K562 (cell line): ENCODE data around the gene CDC123. TPM values are rescaled to one million over a fixed set of nuclear protein-coding genes. Genes with fewer than 3 reads are reported as not detected.
A peak's percentile ranks its signal among the peaks of the same experiment; 100 is the strongest.

Source experiments
- ATAC-seq: fragments of 200-7000 bp; cut with Tn5 transposase; 3 replicates; pipeline ENCODE4 v1.9.1; 2020; ENCODE audit warnings: moderate library complexity
- BruUV-seq: library from RNA; stranded (reverse); fragments of 400-500 nt; replicated peaks from 2 replicates; lab custom pipeline; 2021; lab: Mats Ljungman, UMichigan
- CTCF ChIA-PET: fragments of 300-600 bp; formaldehyde crosslinking; extraction: SDS; loops from one replicate; lab custom pipeline; 2021; ENCODE audit warnings: low intra/inter-chr PET ratio; lab: Yijun Ruan, JAX
- POLR2A ChIA-PET: fragments of 300-600, 350-650 bp; sonication (Branson Sonifier 250); formaldehyde crosslinking; extraction: SDS; loops from one replicate; lab custom pipeline; 2021; ENCODE audit warnings: antibody characterized with exemption, inconsistent platforms; lab: Yijun Ruan, JAX
- DNase-seq, 4 experiments: peaks; one replicate each; pipeline versions ENCODE4 v3.0.0 to v3.0.0-alpha.2; 2011 to 2018; ENCODE audit warnings: low spot score in 3 of 4, mixed read lengths in 3 of 4; ENCODE audit errors: extremely low read depth in 1 of 4
- FAIRE-seq: peaks from 2 replicates; lab custom pipeline; 2011; peaks lifted over from hg19 to GRCh38; lab: Jason Lieb, UNC
- H2AFZ ChIP-seq: 2 replicates; pipeline ENCODE4 v1.6.0; 2011; ENCODE audit warnings: low read depth, low read length, control low read depth, inconsistent platforms
- H3K27ac ChIP-seq: fragments of 200-600 bp; 3 replicates; pipeline ENCODE4 v1.8.0; 2011; ENCODE audit warnings: low read depth, mild to moderate bottlenecking, control low read depth, inconsistent platforms, low read length, moderate library complexity, mixed read lengths; ENCODE audit errors: extremely low read depth
- H3K27me3 ChIP-seq, 2 experiments: fragments of 300-600 bp in 1 of 2; 2 replicates in 1 of 2; 3 replicates in 1 of 2; pipeline versions ENCODE4 v1.6.0 to v1.8.0; 2011; ENCODE audit warnings: inconsistent platforms in 2 of 2, low read length in 2 of 2, mild to moderate bottlenecking in 1 of 2, mixed read lengths in 1 of 2, moderate library complexity in 1 of 2; ENCODE audit not compliant: control insufficient read depth in 2 of 2, insufficient read depth in 2 of 2
- H3K36me3 ChIP-seq: fragments of 300-600 bp; 3 replicates; pipeline ENCODE4 v1.8.0; 2011; ENCODE audit warnings: mild to moderate bottlenecking, low read length, inconsistent platforms; ENCODE audit not compliant: control insufficient read depth, insufficient read depth
- H3K4me1 ChIP-seq, 2 experiments: fragments of 200-600 bp in 1 of 2; replicated peaks in 1 of 2; 2 replicates in 1 of 2; 3 replicates in 1 of 2; pipeline versions ENCODE4 v1.5.1 to v1.8.0; 2011; ENCODE audit warnings: inconsistent platforms in 2 of 2, low read length in 2 of 2, mild to moderate bottlenecking in 1 of 2, mixed read lengths in 1 of 2, moderate library complexity in 1 of 2; ENCODE audit not compliant: control insufficient read depth in 2 of 2, insufficient read depth in 2 of 2
- H3K4me2 ChIP-seq: 2 replicates; pipeline ENCODE4 v1.6.1; 2011; ENCODE audit warnings: low read length, control low read depth, inconsistent platforms, mixed read lengths; ENCODE audit not compliant: insufficient read depth
- H3K4me3 ChIP-seq: fragments of 200-600 bp; sonication (generic), shearing (Covaris generic); 2 replicates; pipeline ENCODE4 v1.5.1; 2016; ENCODE audit warnings: control low read depth, inconsistent platforms
- H3K79me2 ChIP-seq: fragments of 200-600 bp; 3 replicates; pipeline ENCODE4 v1.8.0; 2011; ENCODE audit warnings: low read length, inconsistent platforms; ENCODE audit not compliant: control insufficient read depth, insufficient read depth
- H3K9ac ChIP-seq, 2 experiments: 2 replicates each; pipeline versions ENCODE4 v1.6.0 to v1.6.1; 2011; ENCODE audit warnings: low read depth in 2 of 2, low read length in 2 of 2, control low read depth in 1 of 2, inconsistent platforms in 1 of 2, mild to moderate bottlenecking in 1 of 2, mixed read lengths in 1 of 2; ENCODE audit not compliant: insufficient read depth in 1 of 2
- H3K9me1 ChIP-seq: one replicate; pipeline ENCODE4 v1.6.0; 2011; ENCODE audit warnings: inconsistent platforms, mild to moderate bottlenecking, low read length, moderate library complexity; ENCODE audit not compliant: control insufficient read depth, insufficient read depth
- H3K9me3 ChIP-seq: replicated peaks from 2 replicates; pipeline ENCODE4 v1.5.1; 2011; ENCODE audit warnings: low read depth, low read length, inconsistent platforms; ENCODE audit not compliant: control insufficient read depth, insufficient read depth
- H4K20me1 ChIP-seq: replicated peaks from 2 replicates; pipeline ENCODE4 v1.6.1; 2011; ENCODE audit warnings: low read length, inconsistent platforms, mixed read lengths; ENCODE audit not compliant: control insufficient read depth, insufficient read depth
- ATF7 ChIP-seq: fragments of 450-650 bp; IDR thresholded peaks from 2 replicates; pipeline ENCODE4 v1.7.1; 2014; ENCODE audit warnings: mild to moderate bottlenecking, moderate library complexity
- HEY1 ChIP-seq: fragments of 250-450 bp; sonication (Bioruptor Pico); IDR thresholded peaks from 2 replicates; pipeline ENCODE4 v1.5.0; 2020; ENCODE audit warnings: mild to moderate bottlenecking, moderate library complexity, borderline replicate concordance
- MCM5 ChIP-seq: fragments of 450-650 bp; IDR thresholded peaks from 2 replicates; pipeline ENCODE4 v1.6.1; 2016; ENCODE audit warnings: low read depth
- NCOR1 ChIP-seq: fragments of 450-650 bp; IDR thresholded peaks from 2 replicates; pipeline ENCODE4 v1.6.1; 2016; ENCODE audit warnings: mild to moderate bottlenecking, moderate library complexity
- PHTF2 ChIP-seq: fragments of 250-450 bp; sonication (Bioruptor Pico); IDR thresholded peaks from 2 replicates; pipeline ENCODE4 v1.5.0; 2021; ENCODE audit warnings: mild to moderate bottlenecking
- PYGO2 ChIP-seq: fragments of 450-650 bp; IDR thresholded peaks from 2 replicates; pipeline ENCODE4 v1.6.1; 2016; ENCODE audit warnings: mild to moderate bottlenecking, missing genetic modification characterization, moderate library complexity, missing compliant biosample characterization
- RAD21 ChIP-seq, 2 experiments: fragments of 250-450 bp in 1 of 2; fragments of 450-650 bp in 1 of 2; sonication (Bioruptor Pico) in 1 of 2; formaldehyde crosslinking in 1 of 2; IDR thresholded peaks in 1 of 2; conservative IDR thresholded peaks in 1 of 2; 2 replicates each; pipeline versions ENCODE4 v1.4.0 to v1.8.0; 2020 to 2022; ENCODE audit warnings: mild to moderate bottlenecking in 2 of 2, moderate library complexity in 1 of 2
- RBFOX2 ChIP-seq: fragments of 200-400 bp; formaldehyde crosslinking; IDR thresholded peaks from 2 replicates; pipeline ENCODE4 v1.6.1; 2017; ENCODE audit warnings: low read depth, mild to moderate bottlenecking, low read length, moderate library complexity
- XRCC3 ChIP-seq: fragments of 450-650 bp; IDR thresholded peaks from 2 replicates; pipeline ENCODE4 v1.6.1; 2017; ENCODE audit warnings: mild to moderate bottlenecking, moderate library complexity
- WGBS: fragments of 100-300 bp; shearing (Covaris generic); methylation state at CpG from one replicate; pipeline ENCODE4 v1.1.6; 2016; ENCODE audit warnings: low coverage, mixed read lengths; ENCODE audit not compliant: insufficient coverage; ENCODE audit errors: missing lambda C conversion rate; 5-methylcytosine and 5-hydroxymethylcytosine counted together
- in situ Hi-C: fragments of 300-500 bp; cut with MboI; formaldehyde crosslinking; loops from 4 replicates; pipeline ENCODE4 v1.15.0; 2018; ENCODE audit warnings: inconsistent platforms, mixed read lengths
- intact Hi-C: fragments of 100-400 bp; cut with micrococcal nuclease; formaldehyde crosslinking; loops from 2 replicates; pipeline ENCODE4 v1.14.2; 2022
- polyA plus RNA-seq, 8 experiments: library from polyadenylated mRNA; depleted of rRNA in 4 of 8; stranded (reverse) in 5 of 8; unstranded in 3 of 8; fragments of >200 nt; fragmentation: Nextera tagmentation in 2 of 8; fragmentation: Illumina TruSeq in 1 of 8; extraction: Ambion mirVana in 2 of 8; extraction: Trizol in 1 of 8; gene quantifications; 2 replicates each; pipeline versions ENCODE4 v1.2.1 to v1.2.3, GENCODE V29; 2011 to 2014; ENCODE audit warnings: inconsistent platforms in 1 of 8, missing spikeins in 1 of 8
- total RNA-seq, 7 experiments: library from RNA; depleted of rRNA in 6 of 7; stranded (reverse); fragments of >200 nt in 6 of 7; fragmentation: Illumina TruSeq in 2 of 7; extraction: Trizol in 2 of 7; gene quantifications; 2 replicates each; pipeline versions ENCODE4 v1.2.1 to v1.2.3, GENCODE V29; 2011 to 2021; ENCODE audit warnings: low replicate concordance in 1 of 7
- TF ChIP-seq, protein P1 (sequence below), 2 experiments: fragments of 450-650 bp; conservative IDR thresholded peaks; 2 replicates each; pipeline ENCODE4 v1.6.1; 2017; ENCODE audit warnings: mild to moderate bottlenecking in 2 of 2, moderate library complexity in 2 of 2

Gene CDC123
- total and polyA plus RNA-seq, 9 of the 15 experiments (the other 6 are each of a cell fraction or from before 2014, with no cell fraction given): 137 to 288 (median 175) TPM

DNA sequence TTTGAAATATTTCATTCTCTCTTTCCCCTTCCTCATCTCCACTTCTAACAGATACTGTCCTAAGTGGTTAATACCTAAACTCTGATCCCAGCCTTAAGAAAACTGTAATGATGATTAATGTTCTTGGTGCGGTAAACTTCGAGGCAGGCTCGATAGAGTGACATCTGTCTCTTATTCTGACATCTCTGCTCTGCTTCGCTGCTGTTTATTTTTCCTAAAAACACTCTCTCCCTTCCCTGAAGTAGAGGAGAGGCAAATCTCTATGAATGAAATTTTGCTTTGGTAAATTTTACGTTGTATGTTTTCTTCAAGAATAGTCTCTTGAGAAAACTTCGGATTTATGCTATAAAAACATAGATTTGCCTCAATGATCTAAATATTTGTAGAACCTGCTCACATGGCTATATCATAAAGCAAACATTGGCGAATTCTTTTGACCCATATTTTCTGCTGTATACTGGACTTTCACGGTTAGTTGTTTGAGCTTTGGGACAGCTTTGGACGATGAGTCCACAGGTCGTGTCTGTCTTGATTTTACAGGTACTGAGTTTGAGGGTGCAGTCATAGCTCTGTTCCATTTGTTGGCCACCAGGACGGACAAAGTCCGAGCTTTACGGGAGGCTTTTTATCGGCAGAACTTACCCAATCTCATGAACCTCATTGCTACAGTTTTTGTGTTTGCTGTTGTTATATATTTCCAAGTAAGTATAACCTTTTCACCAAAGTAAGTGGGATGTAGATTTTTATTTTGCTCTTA is 39.4 kb upstream of the CDC123 start:
- DNase-seq: no peak
- TF ChIP-seq NCOR1 (no peak), RBFOX2 (no peak), ATF7 (no peak), RAD21 (CRISPR knock-in tag; conservative IDR thresholded peaks at IDR 0.05 in 1 of 2, IDR thresholded peaks at IDR 0.05 in 1 of 2) (no peak), PHTF2 (CRISPR knock-in tag) (no peak), HEY1 (CRISPR knock-in tag) (no peak), MCM5 (no peak), XRCC3 (no peak), PYGO2 (tag) (no peak)
- TF ChIP-seq, protein P1, sequence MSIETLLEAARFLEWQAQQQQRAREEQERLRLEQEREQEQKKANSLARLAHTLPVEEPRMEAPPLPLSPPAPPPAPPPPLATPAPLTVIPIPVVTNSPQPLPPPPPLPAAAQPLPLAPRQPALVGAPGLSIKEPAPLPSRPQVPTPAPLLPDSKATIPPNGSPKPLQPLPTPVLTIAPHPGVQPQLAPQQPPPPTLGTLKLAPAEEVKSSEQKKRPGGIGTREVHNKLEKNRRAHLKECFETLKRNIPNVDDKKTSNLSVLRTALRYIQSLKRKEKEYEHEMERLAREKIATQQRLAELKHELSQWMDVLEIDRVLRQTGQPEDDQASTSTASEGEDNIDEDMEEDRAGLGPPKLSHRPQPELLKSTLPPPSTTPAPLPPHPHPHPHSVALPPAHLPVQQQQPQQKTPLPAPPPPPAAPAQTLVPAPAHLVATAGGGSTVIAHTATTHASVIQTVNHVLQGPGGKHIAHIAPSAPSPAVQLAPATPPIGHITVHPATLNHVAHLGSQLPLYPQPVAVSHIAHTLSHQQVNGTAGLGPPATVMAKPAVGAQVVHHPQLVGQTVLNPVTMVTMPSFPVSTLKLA (conservative IDR thresholded peaks at IDR 0.05): no peak
- intact Hi-C loops: no loop called here
- Histone ChIP-seq H3K4me3 (no peak overlapping the region), H3K9ac (no peak overlapping the region), H4K20me1 (no peaks in the 10 kb centered on the region), H2AFZ (no peak overlapping the region), H3K4me1 (no peaks in the 10 kb centered on the region), H3K27me3 (no peaks in the 10 kb centered on the region), H3K36me3 (peaks cover 3% of the 10 kb centered on the region; the same call in 2 of the 3 replicates), H3K4me2 (no peak overlapping the region), H3K9me3 (no peaks in the 10 kb centered on the region; the same call in 1 of the 2 replicates), H3K79me2 (no peaks in the 10 kb centered on the region), H3K9me1 (no peaks in the 10 kb centered on the region), H3K27ac (no peak overlapping the region)
- no peak for ATAC-seq
- POLR2A ChIA-PET: interaction anchor here (2.0 kb wide), 1 partner anchor 9 kb away, joined by 8 read pairs; no protein-coding TSS in a partner anchor
- no TSS peak for BruUV-seq
- CTCF ChIA-PET: no interaction called here
- peak; percentile 52 for FAIRE-seq
- in situ Hi-C loops: no loop called here
- 45% methylated on average over 14 of the region's 14 CpGs for WGBS
